GM12878 (cell line): ENCODE data around the gene HIF3A.

ENCODE experiments used
- MAX ChIP-seq: IDR thresholded peaks from 2 replicates; pipeline ENCODE4 v1.6.1; 2012; ENCODE audit warnings: low read depth, low read length, improper control_type of control experiment
- POLR2A ChIP-seq: IDR thresholded peaks from 2 replicates; pipeline ENCODE4 v1.6.1; 2011; ENCODE audit warnings: low read depth, mild to moderate bottlenecking, low read length
- POLR2AphosphoS5 ChIP-seq: IDR thresholded peaks from 2 replicates; pipeline ENCODE4 v1.6.1; 2011; ENCODE audit warnings: mild to moderate bottlenecking, low read length, inconsistent platforms
- RAD21 ChIP-seq: IDR thresholded peaks from 2 replicates; pipeline ENCODE4 v1.6.1; 2011; ENCODE audit warnings: mild to moderate bottlenecking, low read depth, low read length, moderate library complexity; ENCODE audit not compliant: insufficient read depth
- RFX5 ChIP-seq: IDR thresholded peaks from 2 replicates; pipeline ENCODE4 v1.6.1; 2011; ENCODE audit warnings: low read depth, low read length, improper control_type of control experiment
- TF ChIP-seq, protein P1 (sequence below), 3 experiments: IDR thresholded peaks in 2 of 3; conservative IDR thresholded peaks in 1 of 3; 2 replicates each; pipeline ENCODE4 v1.5.1; 2011; ENCODE audit warnings: low read depth in 3 of 3, low read length in 3 of 3, mild to moderate bottlenecking in 3 of 3, control low read depth in 2 of 3, moderate library complexity in 2 of 3, inconsistent platforms in 1 of 3, mixed read lengths in 1 of 3; ENCODE audit not compliant: control insufficient read depth in 2 of 3, insufficient read depth in 1 of 3; ENCODE audit errors: extremely low read depth in 1 of 3
- TF ChIP-seq, protein P2 (sequence below): IDR thresholded peaks from 2 replicates; pipeline ENCODE4 v1.6.1; 2011; ENCODE audit warnings: low read depth, mild to moderate bottlenecking, low read length, moderate library complexity, borderline replicate concordance; ENCODE audit errors: extremely low read depth

- TF ChIP-seq RFX5 (no peak), POLR2A (no peak), POLR2AphosphoS5 (no peak), RAD21 (no peak), MAX (no peak)
- TF ChIP-seq, protein P1, sequence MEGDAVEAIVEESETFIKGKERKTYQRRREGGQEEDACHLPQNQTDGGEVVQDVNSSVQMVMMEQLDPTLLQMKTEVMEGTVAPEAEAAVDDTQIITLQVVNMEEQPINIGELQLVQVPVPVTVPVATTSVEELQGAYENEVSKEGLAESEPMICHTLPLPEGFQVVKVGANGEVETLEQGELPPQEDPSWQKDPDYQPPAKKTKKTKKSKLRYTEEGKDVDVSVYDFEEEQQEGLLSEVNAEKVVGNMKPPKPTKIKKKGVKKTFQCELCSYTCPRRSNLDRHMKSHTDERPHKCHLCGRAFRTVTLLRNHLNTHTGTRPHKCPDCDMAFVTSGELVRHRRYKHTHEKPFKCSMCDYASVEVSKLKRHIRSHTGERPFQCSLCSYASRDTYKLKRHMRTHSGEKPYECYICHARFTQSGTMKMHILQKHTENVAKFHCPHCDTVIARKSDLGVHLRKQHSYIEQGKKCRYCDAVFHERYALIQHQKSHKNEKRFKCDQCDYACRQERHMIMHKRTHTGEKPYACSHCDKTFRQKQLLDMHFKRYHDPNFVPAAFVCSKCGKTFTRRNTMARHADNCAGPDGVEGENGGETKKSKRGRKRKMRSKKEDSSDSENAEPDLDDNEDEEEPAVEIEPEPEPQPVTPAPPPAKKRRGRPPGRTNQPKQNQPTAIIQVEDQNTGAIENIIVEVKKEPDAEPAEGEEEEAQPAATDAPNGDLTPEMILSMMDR (IDR thresholded peaks at IDR 0.05 in 2 of 3, conservative IDR thresholded peaks at IDR 0.05 in 1 of 3; ENCODE audit: control insufficient read depth in 2 of 3, extremely low read depth in 1 of 3, insufficient read depth in 1 of 3, low read depth in 3 of 3, low read length in 3 of 3), result no peak
- TF ChIP-seq, protein P2, sequence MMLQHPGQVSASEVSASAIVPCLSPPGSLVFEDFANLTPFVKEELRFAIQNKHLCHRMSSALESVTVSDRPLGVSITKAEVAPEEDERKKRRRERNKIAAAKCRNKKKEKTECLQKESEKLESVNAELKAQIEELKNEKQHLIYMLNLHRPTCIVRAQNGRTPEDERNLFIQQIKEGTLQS, result no peak
Measured at GRCh38 chr19:46367426-46367825, 70.6 kb downstream of the HIF3A start.
